ENCODE results near the gene NTSR1. TPM values are rescaled to one million over a fixed set of nuclear protein-coding genes. Genes with fewer than 3 reads are reported as not detected.

The NTSR1 gene
- total RNA-seq, 1 experiment from 2014 or later: 7.8 TPM

DNA sequence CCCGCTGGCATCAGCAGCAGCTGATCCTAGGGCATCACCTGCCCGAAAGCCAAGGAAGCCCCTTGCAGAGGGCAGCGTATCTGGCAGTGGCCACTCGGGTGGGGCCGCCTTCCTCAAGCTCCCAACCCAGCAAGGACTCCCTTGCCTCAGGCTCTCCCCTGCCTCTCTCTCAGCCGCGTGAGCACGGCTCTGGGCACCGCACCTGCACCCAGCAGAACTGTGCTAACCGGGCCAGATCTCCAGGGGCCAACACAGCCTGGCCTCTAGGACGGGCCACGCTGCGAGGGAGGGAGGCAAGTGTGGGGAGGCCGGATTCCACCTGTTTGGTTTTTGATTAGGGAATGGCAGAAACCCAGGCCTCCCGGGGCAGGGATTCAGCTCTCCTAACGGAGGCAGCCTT, 75.9 kb downstream of the NTSR1 start:
- BruUV-seq (replicated peaks): no TSS peak
- H3K9me2 ChIP-seq (replicated peaks; ENCODE audit: low read length): no peaks in the 10 kb centered on the region
- ChIA-PET CTCF (no interaction called here), POLR2A (ENCODE audit: unreplicated experiment) (no interaction called here)
- no peak overlapping the region for H3K27ac ChIP-seq (ENCODE audit: low read length)
- no peaks in the 10 kb centered on the region for H3K27me3 ChIP-seq (ENCODE audit: low read length)
- no peaks in the 10 kb centered on the region for H3K36me3 ChIP-seq (ENCODE audit: low read depth, low read length)
- H3K4me3 ChIP-seq (ENCODE audit: low read length): no peak overlapping the region
- no peak overlapping the region for H2AFZ ChIP-seq (ENCODE audit: low read length)
- intact Hi-C loops (cut with micrococcal nuclease): no loop called here
- no peaks in the 10 kb centered on the region for H4K20me1 ChIP-seq (ENCODE audit: low read length)
- H3K79me2 ChIP-seq (ENCODE audit: low read length): no peaks in the 10 kb centered on the region
- no peaks in the 10 kb centered on the region for H3K9me3 ChIP-seq (ENCODE audit: low read length)
- TF ChIP-seq, protein P1, sequence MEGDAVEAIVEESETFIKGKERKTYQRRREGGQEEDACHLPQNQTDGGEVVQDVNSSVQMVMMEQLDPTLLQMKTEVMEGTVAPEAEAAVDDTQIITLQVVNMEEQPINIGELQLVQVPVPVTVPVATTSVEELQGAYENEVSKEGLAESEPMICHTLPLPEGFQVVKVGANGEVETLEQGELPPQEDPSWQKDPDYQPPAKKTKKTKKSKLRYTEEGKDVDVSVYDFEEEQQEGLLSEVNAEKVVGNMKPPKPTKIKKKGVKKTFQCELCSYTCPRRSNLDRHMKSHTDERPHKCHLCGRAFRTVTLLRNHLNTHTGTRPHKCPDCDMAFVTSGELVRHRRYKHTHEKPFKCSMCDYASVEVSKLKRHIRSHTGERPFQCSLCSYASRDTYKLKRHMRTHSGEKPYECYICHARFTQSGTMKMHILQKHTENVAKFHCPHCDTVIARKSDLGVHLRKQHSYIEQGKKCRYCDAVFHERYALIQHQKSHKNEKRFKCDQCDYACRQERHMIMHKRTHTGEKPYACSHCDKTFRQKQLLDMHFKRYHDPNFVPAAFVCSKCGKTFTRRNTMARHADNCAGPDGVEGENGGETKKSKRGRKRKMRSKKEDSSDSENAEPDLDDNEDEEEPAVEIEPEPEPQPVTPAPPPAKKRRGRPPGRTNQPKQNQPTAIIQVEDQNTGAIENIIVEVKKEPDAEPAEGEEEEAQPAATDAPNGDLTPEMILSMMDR (conservative IDR thresholded peaks at IDR 0.05; ENCODE audit: low read depth, low read length): no peak
- no peak for TF ChIP-seq EZH2phosphoT487 (IDR thresholded peaks at IDR 0.05; ENCODE audit: borderline replicate concordance, low read length)
- TF ChIP-seq EZH2 (IDR thresholded peaks at IDR 0.05; ENCODE audit: low read length, unreplicated experiment): no peak
- H3F3A ChIP-seq (ENCODE audit: low read length, unreplicated experiment): no peaks in the 10 kb centered on the region
- H3K9ac ChIP-seq (ENCODE audit: low read length): no peak overlapping the region
- H3K4me1 ChIP-seq (ENCODE audit: insufficient read depth, low read length): no peaks in the 10 kb centered on the region
- ATAC-seq (no peak), DNase-seq (no peak)
- no peak overlapping the region for H3K4me2 ChIP-seq (ENCODE audit: low read length)

DNA sequence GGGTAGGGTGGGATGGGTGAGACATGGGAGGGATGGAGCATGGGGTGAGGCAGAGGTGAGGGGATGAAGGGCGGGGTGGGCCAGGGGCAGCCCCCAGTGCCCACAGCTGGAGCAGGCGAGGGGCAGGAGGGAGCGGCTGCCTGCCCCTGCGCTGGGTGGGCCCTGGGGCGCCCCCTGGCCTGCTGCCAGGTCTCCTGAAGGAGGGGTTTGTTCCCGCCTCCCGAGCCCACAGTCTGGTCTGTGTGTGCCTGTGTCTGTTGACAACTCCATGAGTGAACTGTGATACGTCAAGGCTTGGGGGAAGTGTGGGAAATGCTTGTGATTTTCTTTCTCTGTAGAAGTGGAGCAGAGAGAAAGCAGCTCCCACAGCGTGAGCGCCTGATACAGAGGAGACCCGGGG, 76.8 kb downstream of the NTSR1 start:
- intact Hi-C loops (cut with micrococcal nuclease): no loop called here
- H3K4me1 ChIP-seq (ENCODE audit: insufficient read depth, low read length): no peaks in the 10 kb centered on the region
- H3K27ac ChIP-seq (ENCODE audit: low read length): no peak overlapping the region
- no peaks in the 10 kb centered on the region for H3K36me3 ChIP-seq (ENCODE audit: low read depth, low read length)
- H3K79me2 ChIP-seq (ENCODE audit: low read length): no peaks in the 10 kb centered on the region
- no peaks in the 10 kb centered on the region for H3F3A ChIP-seq (ENCODE audit: low read length, unreplicated experiment)
- H2AFZ ChIP-seq (ENCODE audit: low read length): no peak overlapping the region
- H3K27me3 ChIP-seq (ENCODE audit: low read length): no peaks in the 10 kb centered on the region
- H3K4me2 ChIP-seq (ENCODE audit: low read length): no peak overlapping the region
- no peaks in the 10 kb centered on the region for H3K9me2 ChIP-seq (replicated peaks; ENCODE audit: low read length)
- no peak overlapping the region for H3K9ac ChIP-seq (ENCODE audit: low read length)
- H3K4me3 ChIP-seq (ENCODE audit: low read length): no peak overlapping the region
- no peak for ATAC-seq
- CTCF ChIA-PET: no interaction called here
- BruUV-seq (replicated peaks): no TSS peak
- no peaks in the 10 kb centered on the region for H4K20me1 ChIP-seq (ENCODE audit: low read length)
- POLR2A ChIA-PET (ENCODE audit: unreplicated experiment): no interaction called here
- H3K9me3 ChIP-seq (ENCODE audit: low read length): no peaks in the 10 kb centered on the region
- TF ChIP-seq, protein P1 (conservative IDR thresholded peaks at IDR 0.05; ENCODE audit: low read depth, low read length): no peak
- no peak for TF ChIP-seq EZH2 (IDR thresholded peaks at IDR 0.05; ENCODE audit: low read length, unreplicated experiment)
- no peak for TF ChIP-seq EZH2phosphoT487 (IDR thresholded peaks at IDR 0.05; ENCODE audit: borderline replicate concordance, low read length)
- no peak for DNase-seq

DNA sequence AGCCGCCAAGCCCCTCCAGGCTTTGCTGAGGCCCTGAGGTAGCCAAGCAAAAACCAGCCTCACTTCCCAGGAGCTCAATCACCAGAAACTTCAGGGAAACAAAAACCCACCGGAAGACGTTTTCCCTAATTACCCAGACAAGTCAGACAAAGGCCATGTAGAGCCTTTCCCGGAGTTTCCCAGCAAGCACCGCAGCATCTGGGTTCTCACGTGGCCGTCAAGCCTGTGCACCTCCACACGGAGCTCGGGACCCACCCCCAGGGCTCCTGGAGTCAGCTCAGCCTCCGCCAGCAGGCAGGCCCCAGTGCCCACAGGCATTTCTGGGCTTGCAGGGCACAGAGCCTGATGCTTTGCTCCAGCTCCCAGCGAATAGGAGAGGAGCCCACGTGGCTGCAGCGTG, 77.5 kb downstream of the NTSR1 start:
- BruUV-seq (replicated peaks): no TSS peak
- ATAC-seq (no peak), DNase-seq (no peak)
- Histone ChIP-seq H3K9me3 (ENCODE audit: low read length) (no peaks in the 10 kb centered on the region), H3K4me3 (ENCODE audit: low read length) (no peak overlapping the region), H3K9me2 (replicated peaks; ENCODE audit: low read length) (no peaks in the 10 kb centered on the region), H3F3A (ENCODE audit: low read length, unreplicated experiment) (no peaks in the 10 kb centered on the region), H3K36me3 (ENCODE audit: low read depth, low read length) (no peaks in the 10 kb centered on the region), H3K27ac (ENCODE audit: low read length) (no peak overlapping the region), H3K4me2 (ENCODE audit: low read length) (no peak overlapping the region), H4K20me1 (ENCODE audit: low read length) (no peaks in the 10 kb centered on the region), H3K9ac (ENCODE audit: low read length) (no peak overlapping the region), H3K27me3 (ENCODE audit: low read length) (no peaks in the 10 kb centered on the region), H3K79me2 (ENCODE audit: low read length) (no peaks in the 10 kb centered on the region), H2AFZ (ENCODE audit: low read length) (no peak overlapping the region), H3K4me1 (ENCODE audit: insufficient read depth, low read length) (peaks cover 1% of the 10 kb centered on the region; the same call in 1 of the 2 replicates)
- ChIA-PET CTCF (no interaction called here), POLR2A (ENCODE audit: unreplicated experiment) (no interaction called here)
- TF ChIP-seq EZH2 (IDR thresholded peaks at IDR 0.05; ENCODE audit: low read length, unreplicated experiment) (no peak), EZH2phosphoT487 (IDR thresholded peaks at IDR 0.05; ENCODE audit: borderline replicate concordance, low read length) (no peak)
- intact Hi-C loops (cut with micrococcal nuclease): no loop called here
